ENCODE data around the gene GARIN5B. TPM values are rescaled to one million over a fixed set of nuclear protein-coding genes. Genes with fewer than 3 reads are reported as not detected.

GARIN5B gene
- total RNA-seq, 4 donors from 2014 or later: not detected

- TF ChIP-seq, protein P1, sequence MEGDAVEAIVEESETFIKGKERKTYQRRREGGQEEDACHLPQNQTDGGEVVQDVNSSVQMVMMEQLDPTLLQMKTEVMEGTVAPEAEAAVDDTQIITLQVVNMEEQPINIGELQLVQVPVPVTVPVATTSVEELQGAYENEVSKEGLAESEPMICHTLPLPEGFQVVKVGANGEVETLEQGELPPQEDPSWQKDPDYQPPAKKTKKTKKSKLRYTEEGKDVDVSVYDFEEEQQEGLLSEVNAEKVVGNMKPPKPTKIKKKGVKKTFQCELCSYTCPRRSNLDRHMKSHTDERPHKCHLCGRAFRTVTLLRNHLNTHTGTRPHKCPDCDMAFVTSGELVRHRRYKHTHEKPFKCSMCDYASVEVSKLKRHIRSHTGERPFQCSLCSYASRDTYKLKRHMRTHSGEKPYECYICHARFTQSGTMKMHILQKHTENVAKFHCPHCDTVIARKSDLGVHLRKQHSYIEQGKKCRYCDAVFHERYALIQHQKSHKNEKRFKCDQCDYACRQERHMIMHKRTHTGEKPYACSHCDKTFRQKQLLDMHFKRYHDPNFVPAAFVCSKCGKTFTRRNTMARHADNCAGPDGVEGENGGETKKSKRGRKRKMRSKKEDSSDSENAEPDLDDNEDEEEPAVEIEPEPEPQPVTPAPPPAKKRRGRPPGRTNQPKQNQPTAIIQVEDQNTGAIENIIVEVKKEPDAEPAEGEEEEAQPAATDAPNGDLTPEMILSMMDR (IDR thresholded peaks at IDR 0.05): no peak
- no peak for TF ChIP-seq POLR2A (IDR thresholded peaks at IDR 0.05)
- 14 to 45% methylated on average over 4 to 14 of the region's 31 CpGs for WGBS, 2 donors
- H3K9me3 ChIP-seq: no peaks in the 10 kb centered on the region
- H3K4me3 ChIP-seq: no peak overlapping the region
- H3K27me3 ChIP-seq: peaks cover 10 to 90% (median 32%) of the 10 kb centered on the region in 4 donors
- H3K36me3 ChIP-seq: no peaks in the 10 kb centered on the region
- intact Hi-C loops (cut with DNase I): loop anchor here (10.0 kb wide), 1 partner anchor 69 kb away; no protein-coding TSS in a partner anchor
- no peak overlapping the region for H3K27ac ChIP-seq
- DNase-seq: no peak
- peaks cover 14 to 46% (median 14%) of the 10 kb centered on the region in 3 donors for H3K4me1 ChIP-seq
Measured at GRCh38 chr19:55373993-55374757, 11.1 kb upstream of the GARIN5B start.

GRCh38 chr19:55373306-55373992 is 10.4 kb upstream of the GARIN5B start:
- H3K27me3 ChIP-seq: peaks cover 16 to 97% (median 36%) of the 10 kb centered on the region in 4 donors
- no peak overlapping the region for H3K27ac ChIP-seq
- no peaks in the 10 kb centered on the region for H3K9me3 ChIP-seq
- DNase-seq: no peak
- peaks cover 17 to 53% (median 19%) of the 10 kb centered on the region in 3 donors for H3K4me1 ChIP-seq
- H3K36me3 ChIP-seq: no peaks in the 10 kb centered on the region
- 62 to 80% methylated on average over 1 to 6 of the region's 9 CpGs for WGBS, 2 donors
- no peak overlapping the region for H3K4me3 ChIP-seq
- TF ChIP-seq, protein P1 (IDR thresholded peaks at IDR 0.05): no peak
- no peak for TF ChIP-seq POLR2A (IDR thresholded peaks at IDR 0.05)
- intact Hi-C loops (cut with DNase I): loop anchor here (10.0 kb wide), 1 partner anchor 69 kb away; no protein-coding TSS in a partner anchor

DNA sequence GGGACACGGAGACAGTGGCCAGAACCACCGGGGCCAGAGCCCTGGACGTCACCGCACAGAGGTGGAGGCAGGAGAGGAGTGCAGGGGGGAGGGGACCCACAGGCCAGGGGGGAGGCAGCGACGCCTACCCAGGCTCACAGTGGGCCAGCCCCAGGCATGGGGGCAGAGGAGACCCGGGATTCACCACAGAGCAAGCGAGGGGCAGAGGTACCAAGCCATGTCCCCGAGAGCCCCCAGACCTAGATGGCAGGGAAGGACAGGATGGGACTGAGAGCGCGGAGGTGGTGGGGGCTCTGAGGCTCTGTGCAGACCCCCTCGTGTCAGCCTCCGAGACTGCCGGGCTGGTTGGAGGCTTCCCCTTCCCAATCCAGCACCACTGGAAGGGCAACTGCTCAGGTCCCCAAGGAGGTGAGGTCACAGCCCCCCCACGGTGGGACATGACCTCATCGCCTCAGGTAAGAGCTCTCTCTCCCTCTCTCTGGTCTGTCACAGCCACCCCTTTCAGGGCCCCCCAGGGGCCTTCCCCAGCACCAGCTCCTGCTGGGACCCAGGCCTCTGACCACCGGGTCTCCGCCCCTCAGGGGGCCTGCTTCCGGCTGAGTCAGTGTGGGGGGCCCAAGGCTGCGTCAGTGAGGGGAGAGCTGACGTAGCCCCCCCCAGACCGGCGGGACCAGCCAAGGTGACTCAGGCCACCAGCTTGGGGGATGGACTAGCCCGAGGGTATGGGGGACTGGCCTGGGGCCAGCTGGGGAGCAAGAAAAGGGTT is 9.4 kb upstream of the GARIN5B start:
- intact Hi-C loops (cut with DNase I): loop anchor here (10.0 kb wide), 1 partner anchor 68 kb away; no protein-coding TSS in a partner anchor
- no peaks in the 10 kb centered on the region for H3K9me3 ChIP-seq
- peaks cover 17 to 51% (median 20%) of the 10 kb centered on the region in 3 donors for H3K4me1 ChIP-seq
- no peak for DNase-seq
- peaks cover 17 to 100% (median 40%) of the 10 kb centered on the region in 4 donors for H3K27me3 ChIP-seq
- H3K4me3 ChIP-seq: no peak overlapping the region
- no peak for TF ChIP-seq POLR2A (IDR thresholded peaks at IDR 0.05)
- TF ChIP-seq, protein P1 (IDR thresholded peaks at IDR 0.05): no peak
- no peak overlapping the region for H3K27ac ChIP-seq
- WGBS, 2 donors: 31 to 46% methylated on average over 8 to 16 of the region's 24 CpGs
- no peaks in the 10 kb centered on the region for H3K36me3 ChIP-seq

DNA sequence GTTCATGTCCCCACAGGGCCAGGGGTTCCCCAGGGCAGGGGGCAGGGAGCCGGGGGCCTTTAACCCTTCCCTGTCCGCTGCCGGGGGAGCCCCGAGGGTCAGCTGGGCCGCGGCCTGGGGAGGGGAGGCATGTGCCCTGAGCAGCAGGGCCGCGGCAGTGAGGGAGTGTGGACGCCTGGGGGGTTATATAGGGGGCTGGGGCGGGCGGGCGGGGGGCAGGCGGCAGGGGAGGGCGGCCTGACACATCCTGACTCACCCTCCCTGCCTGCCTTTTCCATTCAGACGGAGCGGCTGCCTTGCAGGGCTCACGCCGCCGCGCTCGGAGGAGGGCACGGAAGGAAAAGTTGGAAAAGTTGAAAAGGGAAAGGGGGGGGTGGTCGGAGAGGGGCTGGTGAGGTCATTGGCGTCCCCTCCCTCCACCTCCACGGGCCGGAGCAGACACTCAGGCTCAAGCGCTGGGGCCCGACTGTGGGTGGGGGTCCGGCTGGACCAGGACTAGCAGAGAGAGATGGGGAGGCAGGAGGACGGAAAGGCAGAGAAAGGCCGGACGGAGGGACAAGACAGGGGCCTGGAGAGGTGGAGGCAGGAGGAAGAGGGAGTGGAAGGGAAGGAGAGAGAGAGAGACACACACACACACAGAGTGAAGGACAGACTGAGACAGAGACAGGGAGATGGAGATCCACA is 7.4 kb upstream of the GARIN5B start, which contains the start of gene IL11:
Gene IL11, minus strand, starts transcription at position 159 of the 684 bp plus-strand sequence. Its CDS starts 153 bp downstream, at position 6.
- no peak for TF ChIP-seq POLR2A (IDR thresholded peaks at IDR 0.05)
- TF ChIP-seq, protein P1 (IDR thresholded peaks at IDR 0.05): no peak
- WGBS, 2 donors: 13 to 15% methylated on average over 10 to 15 of the region's 32 CpGs
- intact Hi-C loops (cut with DNase I): loop anchor here (10.0 kb wide), 1 partner anchor 66 kb away; no protein-coding TSS in a partner anchor

More for the DNA sequence above, 7.4 kb upstream of the GARIN5B start, which contains the start of gene IL11:
- Histone ChIP-seq H3K27ac (no peak within 1 kb of the TSS), H3K4me3 (peak within 1 kb of the TSS in 3 of 4 donors; percentile 12 to 58 (median 39)), H3K27me3 (peaks cover 17 to 98% (median 40%) of the 10 kb centered on the region in 4 donors), H3K4me1 (peaks cover 17 to 38% (median 20%) of the 10 kb centered on the region in 3 donors), H3K9me3 (no peaks in the 10 kb centered on the region), H3K36me3 (no peaks in the 10 kb centered on the region)
- DNase-seq: no peak

All from esophagus squamous epithelium (tissue), 5 donors.